ENCODE measurements around the gene JUNB. TPM values are rescaled to one million over a fixed set of nuclear protein-coding genes. Genes with fewer than 3 reads are reported as not detected.

The JUNB gene
- total and polyA plus RNA-seq, 10 of the 15 experiments (the other 5 are each of a cell fraction or from before 2014, with no cell fraction given): 0.55 to 144 (median 68.3) TPM

DNA sequence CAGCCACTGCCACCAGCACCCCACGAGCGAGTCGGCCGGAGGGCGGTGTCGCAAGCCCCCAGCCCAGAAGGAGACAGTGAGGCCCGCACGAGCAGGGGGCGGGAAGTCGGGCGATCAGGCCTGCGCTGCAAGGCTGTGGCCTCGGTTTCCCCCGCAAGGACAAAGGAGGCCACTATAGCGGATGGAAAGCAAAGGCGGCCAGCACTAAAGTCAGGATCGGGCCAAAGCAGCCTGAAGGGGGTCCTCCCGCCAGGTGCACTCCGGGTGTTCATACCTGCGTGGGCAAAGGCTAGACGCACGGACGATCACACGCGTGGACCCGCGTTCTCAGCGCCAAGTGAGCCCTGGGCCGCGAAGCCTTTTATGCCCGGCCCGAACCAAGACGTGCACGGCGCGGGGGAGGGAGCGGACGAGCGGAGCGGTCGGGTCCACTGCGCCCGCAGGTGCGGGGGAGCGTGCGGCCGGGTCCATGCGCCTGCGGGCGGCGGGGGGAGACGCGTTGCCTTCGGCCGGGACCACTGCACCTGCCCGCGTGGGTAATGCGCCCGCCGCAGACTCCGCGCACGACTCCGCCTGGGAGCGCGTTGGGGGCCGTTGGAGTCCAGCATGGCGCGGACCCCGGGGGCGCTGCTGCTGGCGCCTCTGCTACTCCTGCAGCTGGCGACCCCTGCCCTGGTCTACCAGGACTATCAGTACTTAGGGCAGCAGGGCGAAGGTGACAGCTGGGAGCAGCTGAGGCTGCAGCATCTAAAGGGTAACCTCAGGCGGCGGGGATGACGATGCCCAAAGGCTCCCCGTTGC, 10.4 kb downstream of the JUNB start, which contains the start of the genes PRDX2 and THSD8 (continued):
- TF ChIP-seq, protein P1, sequence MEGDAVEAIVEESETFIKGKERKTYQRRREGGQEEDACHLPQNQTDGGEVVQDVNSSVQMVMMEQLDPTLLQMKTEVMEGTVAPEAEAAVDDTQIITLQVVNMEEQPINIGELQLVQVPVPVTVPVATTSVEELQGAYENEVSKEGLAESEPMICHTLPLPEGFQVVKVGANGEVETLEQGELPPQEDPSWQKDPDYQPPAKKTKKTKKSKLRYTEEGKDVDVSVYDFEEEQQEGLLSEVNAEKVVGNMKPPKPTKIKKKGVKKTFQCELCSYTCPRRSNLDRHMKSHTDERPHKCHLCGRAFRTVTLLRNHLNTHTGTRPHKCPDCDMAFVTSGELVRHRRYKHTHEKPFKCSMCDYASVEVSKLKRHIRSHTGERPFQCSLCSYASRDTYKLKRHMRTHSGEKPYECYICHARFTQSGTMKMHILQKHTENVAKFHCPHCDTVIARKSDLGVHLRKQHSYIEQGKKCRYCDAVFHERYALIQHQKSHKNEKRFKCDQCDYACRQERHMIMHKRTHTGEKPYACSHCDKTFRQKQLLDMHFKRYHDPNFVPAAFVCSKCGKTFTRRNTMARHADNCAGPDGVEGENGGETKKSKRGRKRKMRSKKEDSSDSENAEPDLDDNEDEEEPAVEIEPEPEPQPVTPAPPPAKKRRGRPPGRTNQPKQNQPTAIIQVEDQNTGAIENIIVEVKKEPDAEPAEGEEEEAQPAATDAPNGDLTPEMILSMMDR (IDR thresholded peaks at IDR 0.05 in 2 of 3, conservative IDR thresholded peaks at IDR 0.05 in 1 of 3; ENCODE audit: control insufficient read depth in 2 of 3, extremely low read depth in 1 of 3, insufficient read depth in 1 of 3, low read depth in 3 of 3, low read length in 3 of 3): no peak
- no peak for TF ChIP-seq NFIC (IDR thresholded peaks at IDR 0.05; ENCODE audit: low read depth, low read length)
- no peak for TF ChIP-seq EZH2 (IDR thresholded peaks at IDR 0.05; ENCODE audit: borderline replicate concordance, control insufficient read depth, low read depth, low read length)
- TF ChIP-seq, protein P2, sequence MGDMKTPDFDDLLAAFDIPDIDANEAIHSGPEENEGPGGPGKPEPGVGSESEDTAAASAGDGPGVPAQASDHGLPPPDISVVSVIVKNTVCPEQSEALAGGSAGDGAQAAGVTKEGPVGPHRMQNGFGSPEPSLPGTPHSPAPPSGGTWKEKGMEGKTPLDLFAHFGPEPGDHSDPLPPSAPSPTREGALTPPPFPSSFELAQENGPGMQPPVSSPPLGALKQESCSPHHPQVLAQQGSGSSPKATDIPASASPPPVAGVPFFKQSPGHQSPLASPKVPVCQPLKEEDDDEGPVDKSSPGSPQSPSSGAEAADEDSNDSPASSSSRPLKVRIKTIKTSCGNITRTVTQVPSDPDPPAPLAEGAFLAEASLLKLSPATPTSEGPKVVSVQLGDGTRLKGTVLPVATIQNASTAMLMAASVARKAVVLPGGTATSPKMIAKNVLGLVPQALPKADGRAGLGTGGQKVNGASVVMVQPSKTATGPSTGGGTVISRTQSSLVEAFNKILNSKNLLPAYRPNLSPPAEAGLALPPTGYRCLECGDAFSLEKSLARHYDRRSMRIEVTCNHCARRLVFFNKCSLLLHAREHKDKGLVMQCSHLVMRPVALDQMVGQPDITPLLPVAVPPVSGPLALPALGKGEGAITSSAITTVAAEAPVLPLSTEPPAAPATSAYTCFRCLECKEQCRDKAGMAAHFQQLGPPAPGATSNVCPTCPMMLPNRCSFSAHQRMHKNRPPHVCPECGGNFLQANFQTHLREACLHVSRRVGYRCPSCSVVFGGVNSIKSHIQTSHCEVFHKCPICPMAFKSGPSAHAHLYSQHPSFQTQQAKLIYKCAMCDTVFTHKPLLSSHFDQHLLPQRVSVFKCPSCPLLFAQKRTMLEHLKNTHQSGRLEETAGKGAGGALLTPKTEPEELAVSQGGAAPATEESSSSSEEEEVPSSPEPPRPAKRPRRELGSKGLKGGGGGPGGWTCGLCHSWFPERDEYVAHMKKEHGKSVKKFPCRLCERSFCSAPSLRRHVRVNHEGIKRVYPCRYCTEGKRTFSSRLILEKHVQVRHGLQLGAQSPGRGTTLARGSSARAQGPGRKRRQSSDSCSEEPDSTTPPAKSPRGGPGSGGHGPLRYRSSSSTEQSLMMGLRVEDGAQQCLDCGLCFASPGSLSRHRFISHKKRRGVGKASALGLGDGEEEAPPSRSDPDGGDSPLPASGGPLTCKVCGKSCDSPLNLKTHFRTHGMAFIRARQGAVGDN (IDR thresholded peaks at IDR 0.05): peak; percentile 84
- no peak for TF ChIP-seq KDM1A (IDR thresholded peaks at IDR 0.05; ENCODE audit: borderline replicate concordance)
- no peak for TF ChIP-seq NFYB (IDR thresholded peaks at IDR 0.05; ENCODE audit: insufficient read depth, low read depth, low read length)
- TF ChIP-seq, protein P3, sequence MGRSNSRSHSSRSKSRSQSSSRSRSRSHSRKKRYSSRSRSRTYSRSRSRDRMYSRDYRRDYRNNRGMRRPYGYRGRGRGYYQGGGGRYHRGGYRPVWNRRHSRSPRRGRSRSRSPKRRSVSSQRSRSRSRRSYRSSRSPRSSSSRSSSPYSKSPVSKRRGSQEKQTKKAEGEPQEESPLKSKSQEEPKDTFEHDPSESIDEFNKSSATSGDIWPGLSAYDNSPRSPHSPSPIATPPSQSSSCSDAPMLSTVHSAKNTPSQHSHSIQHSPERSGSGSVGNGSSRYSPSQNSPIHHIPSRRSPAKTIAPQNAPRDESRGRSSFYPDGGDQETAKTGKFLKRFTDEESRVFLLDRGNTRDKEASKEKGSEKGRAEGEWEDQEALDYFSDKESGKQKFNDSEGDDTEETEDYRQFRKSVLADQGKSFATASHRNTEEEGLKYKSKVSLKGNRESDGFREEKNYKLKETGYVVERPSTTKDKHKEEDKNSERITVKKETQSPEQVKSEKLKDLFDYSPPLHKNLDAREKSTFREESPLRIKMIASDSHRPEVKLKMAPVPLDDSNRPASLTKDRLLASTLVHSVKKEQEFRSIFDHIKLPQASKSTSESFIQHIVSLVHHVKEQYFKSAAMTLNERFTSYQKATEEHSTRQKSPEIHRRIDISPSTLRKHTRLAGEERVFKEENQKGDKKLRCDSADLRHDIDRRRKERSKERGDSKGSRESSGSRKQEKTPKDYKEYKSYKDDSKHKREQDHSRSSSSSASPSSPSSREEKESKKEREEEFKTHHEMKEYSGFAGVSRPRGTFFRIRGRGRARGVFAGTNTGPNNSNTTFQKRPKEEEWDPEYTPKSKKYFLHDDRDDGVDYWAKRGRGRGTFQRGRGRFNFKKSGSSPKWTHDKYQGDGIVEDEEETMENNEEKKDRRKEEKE (IDR thresholded peaks at IDR 0.05): peak; percentile 92
- TF ChIP-seq CHD1 (IDR thresholded peaks at IDR 0.05; ENCODE audit: low read depth, low read length): peak; percentile 99

Data from GM12878 (cell line).